GM21786 (cell line): Measurements from ENCODE around the gene NUDT19.
"Not testable (repeated sequence)": the region's sequence is repeated elsewhere in the genome, so short reads cannot be mapped to it uniquely, and the experiment has no call there.

Experiments used
- ATAC-seq: cut with Tn5 transposase; IDR thresholded peaks from one replicate; pipeline ENCODE4 v1.9.1; 2021; ENCODE audit not compliant: unreplicated experiment

Gene NUDT19

DNA sequence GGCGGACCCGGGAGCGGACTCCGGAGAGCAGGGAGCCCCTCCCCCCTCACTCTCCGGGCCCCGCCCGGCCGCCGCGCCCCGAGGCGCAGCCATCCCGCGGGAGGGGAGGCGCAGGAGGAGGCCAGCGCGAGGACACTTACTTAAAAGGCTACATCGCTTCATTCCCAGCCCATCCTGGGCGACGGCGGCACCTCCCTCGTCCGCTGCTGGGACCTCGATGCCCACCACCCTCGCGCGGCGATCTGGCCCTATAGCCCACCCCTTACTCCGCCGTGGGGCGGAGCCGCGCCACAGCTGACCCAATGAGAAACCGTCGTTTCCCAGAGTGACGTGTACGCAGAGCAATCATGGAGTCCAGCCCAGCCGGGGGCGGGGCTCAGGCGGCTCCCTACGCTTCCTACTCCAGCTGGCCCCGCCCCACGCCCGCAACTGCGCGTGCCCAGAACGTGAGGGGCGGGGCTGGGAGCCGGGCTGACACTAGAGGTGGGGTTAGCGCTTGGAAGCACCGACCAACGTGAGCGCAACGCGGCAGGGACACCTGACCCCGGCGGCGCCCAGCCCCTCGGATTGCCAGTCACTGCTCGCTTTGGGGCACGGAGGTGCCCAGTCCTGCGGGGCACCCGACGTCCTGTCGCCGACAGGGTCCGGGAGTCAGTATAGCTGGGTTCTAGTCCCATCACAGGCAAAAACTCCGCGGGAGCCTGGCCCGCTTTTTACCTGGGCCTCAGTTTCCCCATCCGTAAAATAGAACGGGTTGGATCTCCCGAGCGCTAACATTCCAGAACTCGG lies 16.5 kb upstream of the NUDT19 start, which contains the start of gene ANKRD27:
Gene ANKRD27 (minus strand): TSS at position 250 of the 789 bp plus-strand sequence. CDS start 16,165 bp downstream, outside the sequence.
- ATAC-seq: peak; percentile 97

DNA sequence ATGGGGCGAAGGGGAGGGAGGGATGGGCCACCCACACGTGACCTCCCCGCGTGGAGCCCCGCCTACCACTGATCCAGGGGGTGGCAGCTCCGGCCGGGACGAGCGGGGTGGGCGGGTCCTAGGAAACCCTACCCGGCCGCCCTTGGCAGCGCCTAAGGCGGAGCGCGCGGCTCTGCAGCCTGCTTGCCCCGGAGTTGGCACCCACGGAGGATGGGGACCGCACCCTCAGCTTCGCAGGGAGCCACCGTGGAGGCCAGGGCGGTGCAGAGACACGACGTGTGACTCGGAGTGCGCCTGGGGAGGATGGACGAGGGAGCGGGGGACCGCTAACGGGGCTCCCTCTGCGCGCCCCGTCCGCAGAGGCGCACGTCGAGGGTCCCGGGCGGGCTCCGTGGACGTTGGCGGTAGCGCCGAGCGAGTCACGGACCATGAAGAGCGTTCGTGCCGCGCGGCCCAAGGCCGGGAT lies 15.9 kb upstream of the NUDT19 start, which contains the start of gene RGS9BP:
Gene RGS9BP (plus strand): TSS at position 129 of the 466 bp plus-strand sequence. CDS start 416 bp downstream, outside the sequence.
- peak; percentile 32 for ATAC-seq

- no peak for ATAC-seq
Measured at GRCh38 chr19:32676186-32676894, 15.3 kb upstream of the NUDT19 start.

DNA sequence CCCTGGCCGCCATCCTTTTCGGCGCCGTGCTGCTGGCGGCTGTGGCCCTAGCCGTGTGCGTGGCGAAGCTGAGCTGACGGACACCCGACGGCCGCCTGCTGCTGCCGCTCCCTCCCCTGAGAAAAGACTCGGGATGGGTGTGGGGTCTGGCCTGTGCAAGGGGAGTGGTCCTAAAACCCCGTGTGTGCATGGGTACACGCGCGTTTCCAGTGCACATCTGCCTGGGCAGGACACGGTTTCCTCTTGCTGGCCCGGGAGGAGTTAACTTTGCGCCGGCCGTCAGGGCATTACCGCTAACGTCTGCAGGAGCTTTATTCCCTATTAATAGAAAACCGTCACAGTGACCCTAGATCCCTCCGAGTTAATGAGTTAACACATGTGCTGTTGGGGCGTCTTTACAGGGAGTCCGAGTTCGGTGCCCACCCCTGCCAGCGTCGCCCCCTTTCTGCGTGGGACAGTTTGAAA lies 14.7 kb upstream of the NUDT19 start:
- ATAC-seq: no peak

DNA sequence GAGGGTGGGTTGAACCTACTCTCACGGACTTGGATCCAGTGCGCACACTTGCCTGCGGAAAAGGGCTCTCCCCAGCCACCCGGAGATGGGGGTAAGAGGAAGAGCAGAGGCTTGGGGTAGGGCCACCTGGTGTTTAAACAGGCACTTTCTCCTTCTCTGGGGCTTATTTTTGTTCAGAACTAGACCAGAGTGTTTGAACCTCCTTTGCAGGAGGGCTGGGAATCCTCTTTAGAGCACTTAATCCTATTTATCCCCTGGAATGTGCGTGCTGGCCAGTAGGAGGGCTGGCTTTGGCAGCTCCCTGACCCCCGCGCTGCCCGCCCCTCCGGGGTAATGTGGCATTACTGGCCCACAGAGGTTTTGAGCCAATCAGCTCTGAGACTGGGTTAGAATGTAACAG lies 14.0 kb upstream of the NUDT19 start:
- no peak for ATAC-seq

DNA sequence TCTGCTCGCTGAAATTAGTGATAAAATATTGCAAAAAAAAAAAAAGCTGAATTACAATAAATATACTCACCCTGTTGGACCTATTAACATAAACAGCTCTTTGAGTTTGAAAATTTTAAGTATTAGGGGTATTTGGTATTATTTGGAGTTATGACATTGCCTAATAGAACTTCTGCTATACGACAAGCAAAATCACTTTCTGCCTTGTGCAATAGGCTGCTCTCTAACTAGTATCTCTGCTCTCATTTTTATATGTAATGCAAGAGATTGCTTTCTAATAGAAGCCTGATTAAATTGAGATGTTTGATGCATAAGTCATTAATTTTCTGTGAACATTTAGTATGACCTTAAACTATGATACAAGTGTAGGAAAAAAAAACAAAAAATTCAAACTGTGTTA lies 10.6 kb upstream of the NUDT19 start:
- ATAC-seq: no peak

DNA sequence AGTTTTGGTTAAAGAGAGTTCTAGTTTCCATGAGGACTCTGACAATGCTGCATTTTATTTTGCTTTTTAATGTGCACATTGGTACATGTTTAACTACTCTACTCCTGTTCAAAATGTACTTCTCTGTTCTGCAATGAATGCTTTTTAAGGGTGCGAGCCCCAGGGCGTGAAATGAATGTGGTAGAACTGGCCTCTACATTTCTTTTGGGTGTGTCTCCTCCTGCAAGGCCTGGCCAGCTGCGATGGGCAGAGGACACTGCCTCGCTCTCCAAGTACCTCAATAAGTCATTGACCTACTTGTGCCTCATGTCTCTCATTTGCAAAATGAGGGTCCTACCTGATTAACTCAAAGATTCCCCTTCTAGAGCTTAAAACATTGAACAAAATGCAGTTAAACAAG lies 9.3 kb upstream of the NUDT19 start:
- no peak for ATAC-seq

GRCh38 chr19:32686847-32687475 lies 4.7 kb upstream of the NUDT19 start:
- no peak for ATAC-seq

- no peak for ATAC-seq
Measured at GRCh38 chr19:32687681-32688080, 3.9 kb upstream of the NUDT19 start.

DNA sequence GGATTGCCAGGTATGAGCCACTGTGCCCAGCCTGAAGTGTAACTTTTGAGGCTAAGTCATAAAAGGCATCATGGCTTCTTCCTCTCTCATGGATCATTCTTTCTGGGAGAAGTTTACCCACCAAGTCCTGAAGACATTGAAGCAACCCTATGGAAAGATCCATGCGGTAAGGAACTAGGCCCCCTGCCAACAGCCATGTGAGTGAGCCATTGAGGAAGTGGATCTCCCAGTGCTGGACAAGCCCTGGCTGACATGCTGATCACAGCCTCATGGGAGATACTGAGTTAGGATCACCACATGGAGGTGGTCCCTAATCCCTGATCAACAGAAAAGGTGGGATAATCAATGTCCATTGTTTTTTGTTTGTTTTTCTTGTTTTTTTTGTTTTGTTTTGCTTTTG lies 3.3 kb upstream of the NUDT19 start:
- ATAC-seq: no peak

DNA sequence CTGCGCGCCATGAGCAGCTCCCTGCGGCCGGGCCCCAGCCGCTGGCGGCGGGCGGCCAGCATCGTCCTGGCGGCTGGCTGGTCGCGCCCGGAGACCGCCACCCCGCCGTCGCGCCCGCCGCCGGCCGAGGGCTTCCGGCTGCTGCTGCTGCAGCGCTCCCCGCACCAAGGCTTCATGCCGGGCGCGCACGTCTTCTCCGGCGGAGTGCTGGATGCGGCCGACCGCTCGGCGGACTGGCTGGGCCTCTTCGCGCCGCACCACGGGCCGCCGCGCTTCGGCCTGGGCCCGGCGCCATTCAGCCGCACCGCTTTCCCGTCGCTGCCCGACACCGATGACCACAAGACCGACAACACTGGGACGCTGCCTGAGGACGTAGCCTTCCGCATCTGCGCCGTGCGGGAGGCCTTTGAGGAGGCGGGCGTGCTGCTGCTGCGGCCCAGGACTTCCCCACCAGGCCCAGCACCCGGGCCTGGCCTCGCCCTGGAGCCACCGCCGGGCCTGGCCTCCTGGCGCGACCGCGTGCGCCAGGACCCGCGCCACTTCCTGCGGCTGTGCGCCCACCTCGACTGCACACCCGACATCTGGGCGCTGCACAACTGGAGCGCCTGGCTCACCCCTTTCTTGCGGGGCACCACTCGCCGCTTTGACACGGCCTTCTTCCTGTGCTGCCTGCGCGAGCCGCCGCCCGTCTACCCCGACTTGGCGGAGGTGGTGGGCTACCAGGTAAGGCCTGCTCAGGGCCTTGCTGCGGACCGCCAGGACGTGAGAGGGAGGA lies 518 bp downstream of the NUDT19 start:
- ATAC-seq: peak; percentile 55

DNA sequence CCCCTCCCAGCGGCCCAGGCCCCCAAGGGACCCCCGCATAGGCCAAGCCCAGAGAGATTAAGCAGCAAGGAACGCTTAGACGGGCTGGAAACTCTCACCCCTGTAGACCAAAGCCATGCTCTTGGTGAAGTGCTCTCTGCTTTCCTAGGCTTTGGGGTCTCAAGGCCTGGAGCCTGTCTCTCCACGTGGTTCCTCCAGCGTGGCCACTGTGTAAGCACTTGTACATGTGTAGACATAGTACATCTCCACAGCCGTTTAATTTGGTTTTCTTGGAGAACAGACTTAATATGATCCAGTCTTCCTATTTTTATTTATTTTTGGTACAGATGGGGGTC lies 1.1 kb downstream of the NUDT19 start:
- no peak for ATAC-seq

DNA sequence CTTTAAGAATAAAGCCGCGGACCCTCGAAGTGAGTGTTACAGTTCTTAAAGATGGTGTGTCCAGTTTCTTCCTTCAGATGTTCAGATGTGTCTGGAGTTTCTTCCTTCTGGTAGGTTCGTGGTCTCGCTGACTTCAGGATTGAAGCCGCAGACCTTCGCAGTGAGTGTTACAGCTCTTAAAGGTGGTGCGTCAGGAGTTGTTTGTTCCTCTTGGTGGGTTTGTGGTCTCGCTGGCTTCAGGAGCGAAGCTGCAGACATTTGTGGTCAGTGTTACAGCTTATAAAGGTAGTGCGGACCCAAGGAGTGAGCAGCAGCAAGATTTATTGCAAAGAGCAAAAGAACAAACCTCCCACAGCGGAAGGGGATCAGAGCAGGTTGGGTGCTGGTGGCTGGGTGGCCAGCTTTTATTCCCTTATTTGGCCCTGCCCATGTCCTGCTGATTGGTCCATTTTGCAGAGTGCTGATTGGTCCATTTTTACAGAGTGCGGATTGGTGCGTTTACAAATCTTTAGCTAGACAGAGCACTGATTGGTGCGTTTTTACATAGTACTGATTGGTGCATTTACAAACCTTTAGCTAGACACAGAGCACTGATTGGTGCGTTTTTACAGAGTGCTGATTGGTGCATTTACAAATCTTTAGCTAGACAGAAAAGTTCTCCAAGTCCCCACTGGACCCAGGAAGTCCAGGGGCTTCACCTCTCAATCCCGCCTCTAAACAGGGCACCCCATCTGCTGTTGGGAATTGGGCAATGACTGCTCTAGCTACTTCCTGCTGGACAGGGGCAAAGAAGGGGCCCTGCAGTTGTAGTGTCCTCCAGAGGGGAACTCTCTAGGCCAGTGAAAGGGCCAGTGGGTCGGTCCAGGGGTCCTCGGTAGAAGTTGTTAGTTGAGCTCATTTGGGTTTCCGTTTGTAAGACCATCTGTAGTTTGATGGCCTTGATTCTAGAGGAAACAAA lies 1.8 kb downstream of the NUDT19 start:
- ATAC-seq: not testable (repeated sequence)

- not testable (repeated sequence) for ATAC-seq
Measured at GRCh38 chr19:32694316-32694715, 2.7 kb downstream of the NUDT19 start.

DNA sequence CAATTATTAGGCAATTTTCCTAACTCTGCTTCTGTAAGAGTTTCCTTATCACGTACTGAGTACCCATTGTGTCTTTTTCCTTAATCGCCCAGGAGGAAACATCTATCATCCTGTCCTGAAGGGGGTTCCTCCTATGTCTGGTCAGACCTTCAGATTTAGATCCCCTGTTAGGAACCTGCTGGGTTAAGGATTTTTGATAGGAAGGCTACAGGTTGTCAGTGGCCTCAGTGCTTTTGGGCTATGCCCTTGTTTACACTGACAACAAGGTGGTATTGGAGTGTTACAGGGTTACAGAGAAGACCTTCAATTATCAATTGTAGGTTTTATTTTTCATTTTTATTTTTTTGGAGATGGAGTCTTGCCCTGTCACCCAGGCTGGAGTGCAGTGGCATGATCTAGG lies 3.2 kb downstream of the NUDT19 start:
- not testable (repeated sequence) for ATAC-seq

DNA sequence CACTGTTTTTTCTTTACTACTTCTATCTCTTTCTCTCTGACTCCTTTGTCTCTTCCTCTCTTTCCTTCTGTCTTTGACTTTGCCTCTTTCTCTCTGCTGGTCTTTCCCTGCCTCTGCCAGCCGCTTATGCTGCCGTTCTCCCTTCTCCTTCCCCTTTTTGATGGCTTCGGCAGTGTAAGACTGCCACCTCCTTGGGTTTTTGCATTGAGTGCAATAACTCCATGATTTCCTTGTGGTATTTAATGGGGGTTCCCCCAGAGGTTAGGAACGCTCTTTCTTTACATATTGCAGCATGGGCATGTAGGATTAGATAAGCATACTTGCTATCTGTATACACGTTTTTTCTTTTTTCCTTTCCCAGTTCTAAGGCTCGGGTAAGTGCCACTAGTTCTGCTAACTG lies 3.9 kb downstream of the NUDT19 start:
- not testable (repeated sequence) for ATAC-seq

DNA sequence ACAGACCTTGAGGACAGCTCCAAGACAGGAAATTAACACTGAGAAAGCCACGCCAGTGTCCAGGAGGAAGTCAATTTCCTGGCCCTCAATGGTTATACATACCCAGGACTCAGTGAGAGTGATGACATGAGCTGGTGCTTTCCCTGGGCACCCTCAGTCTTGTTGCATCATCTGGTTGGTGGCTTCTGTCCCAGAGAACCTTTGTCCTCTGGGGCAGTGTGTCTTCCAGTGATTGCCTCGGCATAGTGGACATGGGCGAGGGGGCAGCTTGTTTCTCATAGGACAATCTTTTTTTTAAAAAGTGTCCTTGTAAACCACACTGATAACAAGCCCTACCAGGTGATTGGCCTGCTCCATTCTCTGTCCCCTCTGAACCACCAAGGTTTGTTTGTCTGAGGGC lies 5.2 kb downstream of the NUDT19 start:
- not testable (repeated sequence) for ATAC-seq

- not testable (repeated sequence) for ATAC-seq
Measured at GRCh38 chr19:32700129-32700528, 8.5 kb downstream of the NUDT19 start.

GRCh38 chr19:32702010-32702409 lies 10.4 kb downstream of the NUDT19 start:
- ATAC-seq: no peak

GRCh38 chr19:32704006-32704405 lies 12.4 kb downstream of the NUDT19 start:
- ATAC-seq: not testable (repeated sequence)
